NCI-H526 (cell line): ENCODE measurements around the gene DHX16.
"Not testable (repeated sequence)": the region's sequence is repeated elsewhere in the genome, so short reads cannot be mapped to it uniquely, and the experiment has no call there.

Experiments
- DNase-seq, 2 experiments: peaks; one replicate each; lab custom pipeline; 2025; lab: John Stamatoyannopoulos, UW

The DHX16 gene

GRCh38 chr6:30678964-30679726 is 6.3 kb upstream of the DHX16 start:
- peak; percentile 42 to 86 for DNase-seq

- DNase-seq: no peak
Measured at GRCh38 chr6:30676660-30677285, 4.0 kb upstream of the DHX16 start.

- DNase-seq: no peak
Measured at GRCh38 chr6:30670760-30671527, 1.9 kb downstream of the DHX16 start.

GRCh38 chr6:30666300-30666699 is 6.5 kb downstream of the DHX16 start:
- not testable (repeated sequence) for DNase-seq

- no peak for DNase-seq
Measured at GRCh38 chr6:30664994-30665767, 7.6 kb downstream of the DHX16 start.

GRCh38 chr6:30657922-30658321 is 14.9 kb downstream of the DHX16 start:
- DNase-seq: not testable (repeated sequence)

GRCh38 chr6:30657454-30657853 is 15.4 kb downstream of the DHX16 start:
- DNase-seq: no peak

GRCh38 chr6:30656513-30656912 is 16.3 kb downstream of the DHX16 start:
- DNase-seq: no peak

GRCh38 chr6:30655743-30656094 is 17.1 kb downstream of the DHX16 start:
- no peak for DNase-seq

GRCh38 chr6:30654798-30655742 is 17.7 kb downstream of the DHX16 start:
- DNase-seq: no peak

GRCh38 chr6:30651143-30651542 is 21.7 kb downstream of the DHX16 start:
- DNase-seq: no peak

GRCh38 chr6:30647242-30648116 is 25.3 kb downstream of the DHX16 start:
- peak; percentile 85 to 94 for DNase-seq

GRCh38 chr6:30646450-30647241 is 26.2 kb downstream of the DHX16 start, which contains the start of gene C6orf136:
TSS of gene C6orf136 (plus strand) at chr6:30647133. CDS start at chr6:30647232, 99 bp downstream.
- DNase-seq: peak; percentile 85 to 94

GRCh38 chr6:30645989-30646388 is 26.8 kb downstream of the DHX16 start:
- no peak for DNase-seq

- no peak for DNase-seq
Measured at GRCh38 chr6:30644769-30645168, 28.0 kb downstream of the DHX16 start.

- DNase-seq: no peak
Measured at GRCh38 chr6:30643656-30644055, 29.1 kb downstream of the DHX16 start.

- DNase-seq: no peak
Measured at GRCh38 chr6:30641048-30641447, 31.8 kb downstream of the DHX16 start.

- DNase-seq: no peak
Measured at GRCh38 chr6:30640481-30640880, 32.3 kb downstream of the DHX16 start.

- no peak for DNase-seq
Measured at GRCh38 chr6:30635834-30636233, 37.0 kb downstream of the DHX16 start.
